DND-41 (cell line): ENCODE data around the gene VWC2L.

ENCODE experiments used
- CTCF ChIP-seq: IDR thresholded peaks from 2 replicates; pipeline ENCODE4 v1.5.1; 2012; ENCODE audit warnings: borderline replicate concordance, low read length, moderate library complexity, mild to moderate bottlenecking; ENCODE audit not compliant: poor library complexity, severe bottlenecking; ENCODE audit errors: extremely low read depth
- EZH2 ChIP-seq: IDR thresholded peaks from 3 replicates; pipeline ENCODE4 v1.6.1; 2012; ENCODE audit warnings: borderline replicate concordance, low read depth, mild to moderate bottlenecking, moderate library complexity, low read length, inconsistent platforms; ENCODE audit not compliant: severe bottlenecking

- TF ChIP-seq CTCF, result no peak
- no peak for TF ChIP-seq EZH2
Observed at GRCh38 chr2:214577769-214578168, 166.9 kb downstream of the VWC2L start.
